ENCODE data around the gene SYCP2L.

GRCh38 chr6:10995114-10995707 lies 108.4 kb downstream of the SYCP2L start:
- TF ChIP-seq CTCF (conservative IDR thresholded peaks at IDR 0.05 in 1 of 2, IDR thresholded peaks at IDR 0.05 in 1 of 2; ENCODE audit: extremely low read depth in 1 of 2, insufficient read depth in 1 of 2, low read depth in 1 of 2, low read length in 2 of 2) (no peak), EZH2 (IDR thresholded peaks at IDR 0.05; ENCODE audit: borderline replicate concordance, low read length) (no peak)

Measured in mammary epithelial cell (primary cell).